Iris pigment epithelial cell (primary cell): Measurements from ENCODE around the gene NUDT3.
A peak's percentile ranks its signal among the peaks of the same experiment; 100 is the strongest.
"Not testable (repeated sequence)": the region's sequence is repeated elsewhere in the genome, so short reads cannot be mapped to it uniquely, and the experiment has no call there.

Experiments
- DNase-seq: peaks from one replicate; pipeline ENCODE4 v3.0.0-alpha.2; 2011; ENCODE audit warnings: low read depth

Gene NUDT3

DNA sequence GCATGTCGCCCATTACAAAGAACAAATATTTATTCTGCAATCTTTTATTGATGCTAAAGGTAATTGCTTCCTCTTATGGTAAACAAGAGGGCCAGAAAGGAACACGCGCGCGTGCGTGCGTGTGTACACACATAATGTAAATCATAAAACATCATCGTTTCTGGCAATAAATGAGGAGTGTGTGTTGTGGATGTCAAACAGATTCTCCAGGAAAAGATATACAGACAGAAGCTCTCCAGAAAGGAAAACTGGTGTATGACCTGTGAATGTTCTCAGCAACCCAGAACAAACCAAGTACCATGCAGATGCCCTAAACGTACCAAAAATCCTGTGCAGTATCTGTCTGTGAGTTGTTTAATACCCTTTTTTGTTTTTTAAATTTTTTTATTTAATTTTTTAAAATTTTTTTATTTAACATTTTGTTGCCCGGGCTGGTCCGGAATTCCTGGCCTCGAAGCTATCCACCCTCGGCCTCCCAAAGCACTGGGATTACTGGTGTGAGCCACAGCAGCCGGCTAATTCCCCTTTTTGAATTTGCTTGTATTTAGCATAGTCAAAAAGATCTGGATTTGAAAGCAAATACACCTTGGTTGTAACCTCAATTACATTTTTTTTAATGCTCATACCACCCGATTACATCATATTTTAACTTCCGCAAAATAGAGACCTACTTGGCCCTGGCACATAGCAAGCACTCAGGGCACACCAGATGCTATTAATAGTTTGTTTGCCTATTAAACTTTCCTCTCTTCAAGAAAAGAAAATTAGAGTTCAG lies 909 bp upstream of the NUDT3 start:
- DNase-seq: no peak

- peak; percentile 66 for DNase-seq
Observed at GRCh38 chr6:34391786-34392496, 528 bp downstream of the NUDT3 start.

- DNase-seq: no peak
Observed at GRCh38 chr6:34391473-34391785, 1.0 kb downstream of the NUDT3 start.

DNA sequence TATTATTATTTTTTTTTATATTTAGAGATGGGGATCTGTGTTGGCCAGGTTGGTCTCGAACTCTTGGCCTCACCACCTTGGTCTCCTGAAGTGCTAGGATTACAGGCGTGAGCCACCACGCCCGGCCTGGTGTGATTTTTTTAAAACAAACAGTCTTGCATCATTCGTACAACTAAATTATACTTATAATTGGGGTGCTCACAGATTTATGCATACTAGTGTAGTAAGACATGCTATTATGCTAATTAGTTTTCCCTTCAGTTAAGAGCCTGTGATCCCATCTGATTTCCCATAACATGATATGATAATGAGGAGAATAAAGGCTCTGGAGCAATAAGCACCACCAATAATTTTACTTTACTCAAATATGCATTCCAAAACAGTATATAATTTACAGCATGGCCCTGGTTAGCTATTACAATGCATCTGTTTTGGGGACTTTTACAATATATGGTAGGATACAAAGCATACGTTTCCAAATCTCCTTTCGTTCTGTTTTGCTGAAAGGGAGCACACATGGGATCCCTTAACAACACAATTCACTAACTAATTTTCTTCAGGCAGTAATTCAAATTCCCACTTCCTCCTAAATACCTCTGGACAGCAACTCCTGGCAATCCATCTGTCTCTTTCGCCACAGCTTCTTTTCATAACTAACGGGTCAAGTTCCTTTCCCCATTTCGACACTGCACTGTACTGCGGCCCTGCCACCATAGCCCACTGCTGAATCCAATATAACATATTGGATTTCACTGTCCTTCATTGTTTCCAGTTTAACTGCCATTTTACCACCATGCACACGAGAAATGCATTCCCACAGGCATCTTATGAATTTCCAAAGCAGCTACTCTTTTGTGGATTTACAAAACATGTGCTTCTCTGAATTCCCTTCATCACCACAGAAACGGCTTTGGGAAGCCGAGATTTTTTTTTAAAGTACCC lies 1.7 kb downstream of the NUDT3 start:
- peak; percentile 80 for DNase-seq

DNA sequence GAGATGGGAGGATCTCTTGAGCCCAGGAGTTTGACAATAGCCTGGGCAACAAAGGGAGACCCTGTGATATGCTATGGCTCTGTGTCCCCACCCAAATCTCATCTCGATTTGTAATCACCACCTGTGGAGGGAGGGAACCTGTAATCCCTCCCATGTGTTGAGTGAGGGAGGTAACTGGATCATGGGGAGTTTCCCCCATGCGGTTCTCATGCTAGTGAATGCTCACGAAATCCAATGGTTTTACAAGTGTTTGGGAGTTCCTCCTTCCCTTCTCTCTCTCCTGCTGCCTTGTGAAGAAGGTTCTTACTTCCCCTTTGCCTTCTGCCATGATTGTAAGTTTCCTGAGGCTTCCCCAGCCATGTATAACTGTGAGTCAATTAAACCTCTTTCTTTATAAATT lies 3.4 kb downstream of the NUDT3 start:
- no peak for DNase-seq

DNA sequence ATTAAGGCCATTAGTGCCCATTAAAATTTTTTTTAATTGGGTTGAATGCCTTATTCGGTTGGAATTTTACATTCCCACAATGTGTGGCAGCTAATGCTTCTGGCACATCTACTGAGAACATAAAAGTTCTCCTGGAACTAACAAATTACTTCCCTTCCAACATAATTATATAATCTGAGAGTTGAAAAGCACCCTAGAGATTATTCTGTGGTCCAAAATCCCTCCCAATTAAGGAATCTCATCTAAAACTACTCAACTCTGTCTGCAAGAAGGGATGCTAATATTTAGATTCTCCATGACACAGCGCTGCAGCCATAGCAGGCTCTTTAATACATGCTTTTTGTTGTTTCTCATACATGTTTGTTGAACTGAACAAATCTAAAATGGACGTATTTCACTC lies 4.0 kb downstream of the NUDT3 start:
- no peak for DNase-seq

DNA sequence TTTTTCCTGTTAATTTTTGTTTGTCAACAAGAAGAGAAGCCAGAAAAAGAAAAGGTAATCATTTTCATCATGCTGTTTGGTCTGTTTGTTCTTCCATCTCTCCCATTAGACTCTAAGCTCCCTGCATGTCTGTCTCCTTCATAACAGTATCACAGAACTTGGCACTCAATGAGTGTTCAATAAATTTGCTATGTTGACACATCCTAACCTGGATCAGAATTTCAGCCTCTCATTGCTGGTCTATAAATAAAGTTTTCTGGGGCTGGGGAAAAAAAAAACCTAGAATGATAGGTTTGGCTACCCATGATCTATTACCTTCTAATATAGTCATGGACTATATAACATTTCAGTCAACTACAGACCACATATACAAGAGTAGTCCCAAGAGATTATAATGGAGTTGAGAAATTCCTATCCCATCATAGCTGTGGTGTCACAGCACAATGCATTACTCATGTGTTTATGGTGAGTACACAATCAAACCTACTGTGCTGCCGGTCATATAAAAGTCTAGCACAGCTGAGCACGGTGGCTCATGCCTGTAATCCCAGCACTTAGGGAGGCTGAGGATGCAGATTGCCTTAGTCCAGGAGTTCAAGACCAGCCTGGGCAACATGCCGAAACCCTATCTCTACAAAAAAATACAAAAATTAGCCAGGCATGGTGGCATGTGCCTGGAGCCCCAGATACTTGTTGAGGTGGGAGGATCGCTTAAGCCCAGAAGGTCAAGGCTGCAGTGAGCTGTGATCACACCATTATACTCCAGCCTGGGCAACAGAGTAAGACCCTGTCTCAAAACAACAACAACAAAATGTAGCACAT lies 5.9 kb downstream of the NUDT3 start:
- DNase-seq: peak; percentile 95

DNA sequence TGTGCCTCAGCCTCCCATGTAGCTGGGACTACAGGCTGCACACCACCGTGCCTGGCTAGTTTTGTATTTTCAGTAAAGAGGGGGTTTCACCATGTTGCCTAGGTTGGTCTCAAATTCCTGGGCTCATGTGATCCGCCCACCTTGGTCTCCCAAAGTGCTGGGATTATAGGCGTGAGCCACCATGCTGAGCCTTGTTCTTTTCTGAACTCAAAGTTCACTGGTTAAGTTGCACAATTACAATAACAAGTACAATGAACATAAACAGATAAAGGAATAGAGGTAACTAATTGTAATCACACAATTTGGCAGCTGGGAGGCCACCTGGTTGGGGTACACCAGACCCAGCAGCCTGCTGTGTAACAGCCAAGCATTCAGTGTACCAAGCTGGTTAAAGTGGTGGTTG lies 6.7 kb downstream of the NUDT3 start:
- DNase-seq: no peak

DNA sequence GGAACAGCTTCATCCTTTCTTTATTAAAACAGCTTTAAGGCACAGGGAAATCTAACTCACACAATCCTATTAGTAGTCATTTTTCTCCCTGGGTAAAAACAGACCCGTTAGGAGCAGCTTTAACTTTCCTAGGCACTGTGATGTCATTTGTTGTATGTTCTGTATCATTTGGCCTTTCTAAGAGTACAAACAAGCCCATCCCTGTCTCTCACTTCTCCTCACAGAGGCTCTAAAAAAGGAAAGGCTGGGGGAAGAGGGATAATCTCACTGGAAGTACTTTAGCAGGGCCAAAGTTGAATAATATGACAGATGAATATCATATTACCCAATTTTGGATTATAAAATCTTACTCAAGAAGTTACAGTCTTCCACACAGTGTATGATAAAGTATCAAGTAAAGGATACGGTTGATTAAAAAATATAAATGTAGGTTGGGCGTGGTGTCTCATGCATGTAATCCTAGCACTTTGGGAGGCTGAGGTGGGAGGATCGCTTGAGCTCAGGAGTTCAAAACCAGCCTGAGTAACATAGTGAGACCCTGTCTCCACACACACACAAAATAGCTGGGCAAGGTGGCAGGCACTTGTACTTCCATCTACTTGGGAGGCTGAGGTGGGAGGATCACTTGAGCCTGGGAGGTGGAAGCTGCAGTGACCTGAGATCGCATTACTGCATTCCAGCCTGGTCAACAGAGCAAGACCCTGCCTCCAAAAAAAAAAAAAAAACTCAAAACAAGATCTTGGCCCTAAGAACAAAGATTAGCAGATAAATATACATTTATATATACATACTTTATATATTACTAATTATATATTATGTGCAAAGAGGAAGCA lies 7.9 kb downstream of the NUDT3 start:
- DNase-seq: no peak

- peak; percentile 45 for DNase-seq
Observed at GRCh38 chr6:34383656-34384320, 8.7 kb downstream of the NUDT3 start.

DNA sequence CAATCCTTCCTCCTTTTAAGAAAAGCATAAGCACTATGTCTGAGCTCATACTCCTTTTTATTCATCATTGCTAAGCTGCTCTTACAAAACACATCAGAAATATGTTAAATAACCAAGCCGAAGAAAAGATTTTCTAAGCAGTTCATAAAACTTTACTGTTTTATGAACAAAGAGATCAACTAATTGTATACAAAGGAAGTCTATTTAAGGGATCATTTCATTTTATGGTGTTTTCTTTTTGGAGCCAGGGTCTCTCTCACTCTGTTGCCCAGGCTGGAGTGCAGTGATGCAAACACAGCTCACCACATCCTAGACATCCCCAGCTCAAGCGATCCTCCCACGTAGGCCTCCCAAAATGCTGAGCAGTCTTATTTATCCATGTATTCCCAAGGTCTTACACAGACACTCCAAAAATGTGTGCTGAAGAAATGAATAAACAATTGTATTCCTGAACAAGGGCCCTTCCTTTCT lies 9.3 kb downstream of the NUDT3 start:
- DNase-seq: peak; percentile 71

DNA sequence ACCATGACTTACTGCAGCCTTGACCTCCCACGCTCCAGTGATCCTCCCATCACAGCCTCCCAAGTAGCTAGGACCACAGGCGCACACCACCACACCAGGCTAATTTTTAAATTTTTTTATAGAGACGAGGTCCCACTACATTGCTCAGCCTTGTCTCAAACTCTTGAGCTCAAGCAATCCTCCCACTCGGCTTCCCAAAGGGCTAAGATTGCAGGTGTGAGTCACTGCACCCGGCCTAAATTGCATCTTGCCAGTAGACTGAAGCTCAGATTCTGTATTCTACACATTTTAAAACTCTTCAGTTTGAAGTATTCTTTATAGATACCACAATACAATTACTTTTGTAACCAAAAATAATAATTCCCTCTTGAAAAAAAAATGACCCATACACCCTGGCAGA lies 11.4 kb downstream of the NUDT3 start:
- DNase-seq: peak; percentile 73

DNA sequence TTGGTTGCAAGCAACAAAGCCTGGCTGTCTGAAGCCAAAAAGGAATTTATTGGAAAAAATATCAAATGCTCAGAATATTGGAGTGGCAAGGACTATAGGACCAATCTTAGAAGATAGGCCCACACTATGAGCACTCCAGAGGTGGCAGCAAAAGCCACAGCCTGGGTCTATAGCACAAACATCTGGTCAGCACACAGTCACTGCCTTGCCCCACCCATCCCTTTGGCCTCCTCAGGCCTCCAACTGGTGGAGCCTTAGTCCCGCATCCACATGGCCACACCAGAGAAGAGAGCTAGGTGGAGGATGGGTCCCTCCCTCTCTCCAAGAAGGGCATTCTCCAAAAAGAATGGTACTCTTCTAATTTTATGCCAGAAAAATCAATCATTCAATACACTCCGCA lies 14.0 kb downstream of the NUDT3 start:
- no peak for DNase-seq

DNA sequence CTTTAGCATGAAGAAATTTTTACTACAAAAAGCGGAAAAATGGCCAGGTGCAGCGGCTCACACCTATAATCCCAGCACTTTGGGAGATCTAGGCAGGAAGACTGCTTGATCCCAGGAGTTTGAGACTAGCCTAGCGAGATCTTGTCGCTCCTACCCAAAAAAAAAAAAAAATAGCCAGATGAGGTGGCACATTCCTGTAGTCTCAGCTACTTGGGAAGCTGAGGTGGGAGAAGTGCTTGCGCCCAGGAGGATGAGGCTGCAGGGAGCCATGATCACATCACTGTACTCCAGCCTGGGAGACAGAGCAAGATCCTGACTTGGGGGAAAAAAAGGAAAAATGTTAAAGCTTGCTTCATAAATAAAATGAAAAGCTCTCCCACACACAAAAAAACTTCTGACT lies 14.5 kb downstream of the NUDT3 start:
- no peak for DNase-seq

GRCh38 chr6:34377571-34377970 lies 14.9 kb downstream of the NUDT3 start:
- DNase-seq: not testable (repeated sequence)

DNA sequence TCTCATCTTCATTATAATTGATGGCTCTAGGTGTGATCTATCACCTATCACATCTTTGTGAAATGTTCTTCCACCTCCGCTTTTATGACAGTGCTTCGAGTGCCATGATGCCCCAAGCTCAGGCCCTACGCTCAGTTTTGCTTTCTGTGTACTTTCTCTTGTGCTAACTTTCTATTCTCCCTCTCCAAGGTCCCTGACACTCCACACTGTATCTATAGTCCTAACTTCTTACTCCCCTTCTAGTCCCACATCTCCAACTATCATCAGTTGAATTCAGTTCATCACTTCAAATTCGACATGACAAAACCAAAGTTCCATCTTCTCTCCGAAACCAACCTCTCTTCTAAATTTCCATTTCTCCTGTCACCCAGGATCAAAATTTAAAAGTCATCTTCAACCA lies 16.6 kb downstream of the NUDT3 start:
- DNase-seq: no peak

DNA sequence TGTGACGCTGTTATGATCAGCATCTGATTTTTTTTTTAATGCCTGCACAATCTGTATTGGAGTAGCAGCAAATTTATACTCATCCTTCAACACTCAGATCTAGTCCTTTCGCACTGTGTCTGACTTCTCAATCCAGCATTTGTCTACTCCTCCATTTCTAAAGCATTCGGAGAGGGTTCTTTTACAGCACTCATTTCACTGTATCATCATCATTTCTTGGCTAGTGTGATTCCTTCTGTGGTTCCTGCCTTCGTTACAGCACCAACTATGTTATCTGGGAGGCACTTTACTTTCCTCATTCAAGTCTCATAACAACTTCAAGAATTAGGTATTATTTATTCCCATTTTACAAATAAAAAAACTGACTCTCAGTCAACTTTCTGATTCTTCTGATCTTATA lies 18.0 kb downstream of the NUDT3 start:
- DNase-seq: no peak

DNA sequence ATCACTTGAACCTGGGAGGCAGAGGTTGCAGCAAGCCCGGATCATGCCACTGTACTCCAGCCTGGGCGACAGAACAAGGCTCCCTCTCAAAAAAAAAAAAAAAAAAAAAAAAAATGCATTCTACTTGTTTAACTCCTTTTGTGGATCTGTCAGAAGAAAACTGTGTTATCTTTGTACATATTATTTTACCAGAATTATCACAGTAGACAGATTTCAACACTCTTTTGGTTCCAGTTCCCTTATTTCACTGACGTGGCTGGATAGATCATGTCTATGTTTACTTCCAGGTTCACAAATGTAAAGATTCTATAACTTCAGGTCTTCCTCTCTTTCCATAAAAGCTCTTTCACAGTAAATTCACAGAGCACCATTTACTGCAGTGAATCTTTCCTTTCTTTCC lies 18.4 kb downstream of the NUDT3 start:
- no peak for DNase-seq

GRCh38 chr6:34373511-34373910 lies 19.0 kb downstream of the NUDT3 start:
- DNase-seq: no peak

DNA sequence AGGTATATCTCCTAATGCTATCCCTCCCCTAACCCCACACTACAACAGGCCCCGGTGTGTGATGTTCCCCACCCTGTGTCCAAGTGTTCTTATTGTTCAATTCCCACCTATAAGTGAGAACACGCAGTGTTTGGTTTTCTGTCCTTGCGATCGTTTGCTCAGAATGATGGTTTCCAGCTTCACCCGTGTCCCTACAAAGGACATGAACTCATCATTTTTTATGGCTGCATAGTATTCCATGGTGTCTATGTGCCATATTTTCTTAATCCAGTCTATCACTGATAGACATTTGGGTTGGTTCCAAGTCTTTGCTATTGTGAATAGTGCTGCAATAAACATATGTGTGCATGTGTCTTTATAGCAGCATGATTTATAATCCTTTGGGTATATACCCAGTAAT lies 20.6 kb downstream of the NUDT3 start:
- not testable (repeated sequence) for DNase-seq
